Kidney (tissue), 14 donors: ENCODE results near the gene SGSM2. TPM values are rescaled to one million over a fixed set of nuclear protein-coding genes. Genes with fewer than 3 reads are reported as not detected.

Experiments
- DNase-seq, 5 donors: peaks; one replicate each; pipeline ENCODE4 v3.0.0-alpha.2; 2013 to 2020
- FAIRE-seq: peaks from 2 replicates; lab custom pipeline; 2012; peaks lifted over from hg19 to GRCh38; lab: Jason Lieb, UNC
- H3K27ac ChIP-seq, 2 donors: one replicate each; pipeline ENCODE4 v1.7.0; 2013; ENCODE audit warnings: low read depth in 2 of 2, low read length in 2 of 2, inconsistent platforms in 1 of 2
- H3K27me3 ChIP-seq: one replicate; pipeline ENCODE4 v1.7.1; 2013; ENCODE audit warnings: low read length, inconsistent platforms; ENCODE audit not compliant: control insufficient read depth, insufficient read depth
- H3K36me3 ChIP-seq, 3 donors: one replicate each; pipeline versions ENCODE4 v1.7.0 to v1.7.1; 2013; ENCODE audit warnings: low read length in 3 of 3, control low read depth in 1 of 3, inconsistent platforms in 1 of 3; ENCODE audit not compliant: insufficient read depth in 3 of 3, control insufficient read depth in 2 of 3
- H3K4me1 ChIP-seq, 3 donors: one replicate each; pipeline versions ENCODE4 v1.7.0 to v1.7.1; 2013; ENCODE audit warnings: low read length in 3 of 3, inconsistent platforms in 1 of 3, low read depth in 1 of 3; ENCODE audit not compliant: control insufficient read depth in 2 of 3, insufficient read depth in 2 of 3
- H3K4me3 ChIP-seq, 3 donors: one replicate each; pipeline versions ENCODE4 v1.7.0 to v1.8.1; 2013; ENCODE audit warnings: low read length in 3 of 3, control low read depth in 1 of 3, inconsistent platforms in 1 of 3
- H3K9ac ChIP-seq, 3 donors: one replicate each; pipeline versions ENCODE4 v1.7.0 to v1.7.1; 2013; ENCODE audit warnings: low read length in 3 of 3, control low read depth in 1 of 3, inconsistent platforms in 1 of 3
- H3K9me3 ChIP-seq, 3 donors: one replicate each; pipeline versions ENCODE4 v1.7.0 to v1.7.1; 2013; ENCODE audit warnings: low read length in 3 of 3, control low read depth in 1 of 3, inconsistent platforms in 1 of 3; ENCODE audit not compliant: control insufficient read depth in 2 of 3, insufficient read depth in 1 of 3
- CTCF ChIP-seq: IDR thresholded peaks from 3 replicates; pipeline ENCODE4 v1.5.1; 2012; ENCODE audit warnings: mild to moderate bottlenecking, moderate library complexity, borderline replicate concordance; ENCODE audit not compliant: insufficient read depth; ENCODE audit errors: extremely low read depth
- intact Hi-C: fragments of 100-400 bp; cut with DNase I; formaldehyde crosslinking; loops from one replicate; pipeline ENCODE4 v1.11.1; 2022
- polyA plus RNA-seq: library from polyadenylated mRNA; stranded (reverse); fragments of 350-450 nt; fragmentation: Illumina TruSeq; extraction: RNeasy Lipid Tissue Mini Kit (QIAGEN cat#74804); gene quantifications from one replicate; pipeline ENCODE4 v1.2.3, GENCODE V29; 2014; ENCODE audit warnings: low read depth, low replicate concordance; ENCODE audit not compliant: insufficient read depth
- total RNA-seq: library from RNA; stranded (reverse); fragmentation: NEBNext Ultra II Directional; extraction: Animal tissue kit (Norgen Biotek cat#: 25700); gene quantifications from one replicate; pipeline ENCODE4 v1.2.1, GENCODE V29; 2021
- donor health status: control.
- donor health status: control.
- donor health status: control.
- donor health status: control.
- donor health status: control.
- donor health status: DM: yes; HTN: yes; CAD: no.
- donor health status: Normal renal cell carcinoma (clear cell type).

SGSM2 gene
- total and polyA plus RNA-seq, 2 donors from 2014 or later, result 33.7 to 58.0 TPM

DNA sequence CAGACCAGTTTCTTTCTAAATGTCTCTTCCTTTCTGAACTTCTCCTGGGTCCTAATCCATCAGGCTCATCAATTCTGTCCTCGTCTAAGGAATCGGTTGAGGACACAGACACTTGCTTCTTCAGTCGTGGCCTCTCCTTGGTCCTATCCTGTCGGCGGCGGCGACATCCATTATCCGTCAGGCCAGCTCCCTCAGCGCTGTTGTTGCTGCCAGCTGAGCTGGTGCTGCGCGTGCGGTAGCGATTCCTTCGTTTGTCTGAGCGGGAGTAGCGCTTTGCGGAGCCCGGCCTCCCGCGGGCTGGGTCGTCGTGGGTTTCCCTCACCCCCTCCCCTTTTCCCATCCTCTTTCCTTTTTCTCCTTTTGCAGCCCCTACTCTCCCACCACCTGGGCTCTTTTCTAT, 37.5 kb upstream of the SGSM2 start:
- DNase-seq (no peak), FAIRE-seq (no peak)
- H3K36me3 ChIP-seq, result peaks cover 8 to 33% (median 17%) of the 10 kb centered on the region in 3 donors
- intact Hi-C loops, result no loop called here
- H3K4me1 ChIP-seq, result peaks cover 0 to 4% (median 0%) of the 10 kb centered on the region in 3 donors
- H3K27ac ChIP-seq, result no peak overlapping the region
- H3K9me3 ChIP-seq, result no peaks in the 10 kb centered on the region
- H3K27me3 ChIP-seq, result no peaks in the 10 kb centered on the region
- no peak for TF ChIP-seq CTCF
- H3K4me3 ChIP-seq, result no peak overlapping the region
- H3K9ac ChIP-seq, result no peak overlapping the region

DNA sequence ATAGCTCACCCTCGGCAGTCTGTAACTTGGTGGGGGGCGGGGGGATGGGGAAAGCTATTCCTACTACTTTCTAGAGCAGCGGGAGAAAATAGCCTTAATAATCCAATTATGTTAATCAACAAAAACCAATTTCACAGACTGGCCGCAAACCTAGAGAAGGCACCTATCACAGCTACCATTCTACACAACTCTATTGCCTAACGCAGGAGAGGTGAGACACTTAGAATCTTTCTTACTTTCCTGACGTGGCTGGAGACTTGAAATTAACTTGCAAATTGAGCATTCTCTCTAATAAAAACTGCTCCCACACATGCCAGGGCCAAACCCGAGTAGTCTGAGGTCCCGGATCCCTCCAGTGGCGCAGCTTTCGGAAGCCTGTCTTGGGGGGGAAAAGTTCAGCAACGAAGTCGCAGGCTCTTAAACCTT, 34.5 kb upstream of the SGSM2 start:
- Histone ChIP-seq H3K4me1 (peaks cover 0 to 4% (median 0%) of the 10 kb centered on the region in 3 donors), H3K9ac (peak overlapping the region; percentile 67 to 89 (median 82)), H3K4me3 (peak overlapping the region; percentile 81 to 97 (median 91)), H3K27me3 (no peaks in the 10 kb centered on the region), H3K36me3 (peaks cover 0 to 13% (median 4%) of the 10 kb centered on the region in 3 donors), H3K9me3 (no peaks in the 10 kb centered on the region), H3K27ac (peak overlapping the region; percentile 93 to 94)
- DNase-seq (no peak), FAIRE-seq (no peak)
- TF ChIP-seq CTCF, result no peak
- intact Hi-C loops, result no loop called here

DNA sequence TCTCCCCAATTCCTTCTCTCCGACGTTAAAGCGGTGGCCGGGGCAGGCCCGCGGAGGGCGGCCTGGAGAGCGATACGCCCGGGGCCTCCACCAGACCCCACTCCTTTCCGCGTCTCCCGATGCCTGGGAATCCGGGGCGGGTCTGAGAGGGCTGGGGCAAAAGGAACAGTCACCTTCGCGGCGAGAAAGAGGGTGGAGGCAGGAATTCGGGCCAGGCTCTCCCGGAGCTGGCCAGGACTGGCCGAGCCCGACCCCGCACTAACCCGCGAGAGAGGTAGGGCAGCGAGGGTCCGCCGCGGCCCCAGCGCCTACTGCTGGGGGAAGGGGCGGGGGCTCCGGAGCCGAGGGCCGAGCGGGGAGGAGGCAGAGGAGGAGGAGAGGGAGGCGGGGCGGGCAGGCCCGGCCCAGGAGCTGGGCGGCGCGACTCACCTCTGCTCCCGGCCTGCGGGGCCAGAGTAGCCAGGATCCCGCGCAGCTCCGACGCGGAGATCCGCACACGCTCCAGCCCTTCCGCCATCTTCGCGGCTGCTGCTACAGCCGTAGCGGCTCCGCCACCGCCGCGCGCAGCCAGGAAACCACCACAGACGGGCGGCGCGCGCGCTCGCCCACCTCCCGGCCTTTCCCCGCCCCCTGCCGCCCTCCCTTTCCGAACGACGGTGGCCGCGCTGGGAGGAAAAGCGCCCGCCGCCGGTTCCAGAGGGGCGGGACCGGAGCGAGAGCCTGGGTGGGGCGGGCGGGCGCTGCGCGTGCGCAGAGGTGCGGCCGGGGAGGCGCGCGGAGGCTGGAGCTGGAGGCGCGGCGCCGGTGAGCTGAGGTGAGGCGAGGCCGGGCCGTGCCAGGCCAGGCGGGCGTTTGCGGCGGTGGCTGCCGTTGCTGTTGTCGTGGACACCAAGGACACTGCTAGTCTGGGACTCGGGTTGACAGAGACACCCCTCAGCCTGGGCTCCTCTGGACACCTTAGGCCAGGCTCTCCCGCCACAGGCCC, 33.8 kb upstream of the SGSM2 start, which contains the start of the genes SMG6 and SRR:
Gene SMG6, minus strand, starts transcription at position 582 of the 985 bp plus-strand sequence. Its CDS starts 65 bp downstream, at position 517.
Gene SRR, plus strand, starts transcription at position 747 of the 985 bp plus-strand sequence. CDS start 11,611 bp downstream, outside the sequence.
- DNase-seq (peak; percentile 95 to 98 (median 95)), FAIRE-seq (no peak)
- Histone ChIP-seq H3K9ac (peak within 1 kb of the TSS; percentile 80 to 89 (median 82)), H3K4me1 (peaks cover 0 to 4% (median 0%) of the 10 kb centered on the region in 3 donors), H3K27me3 (no peaks in the 10 kb centered on the region), H3K4me3 (peak within 1 kb of the TSS; percentile 84 to 97 (median 91)), H3K36me3 (peaks cover 0 to 10% (median 4%) of the 10 kb centered on the region in 3 donors), H3K27ac (peak within 1 kb of the TSS; percentile 93 to 94), H3K9me3 (no peaks in the 10 kb centered on the region)
- no peak for TF ChIP-seq CTCF
- intact Hi-C loops, result no loop called here
